ENCODE results near the gene ESRRB.

DNA sequence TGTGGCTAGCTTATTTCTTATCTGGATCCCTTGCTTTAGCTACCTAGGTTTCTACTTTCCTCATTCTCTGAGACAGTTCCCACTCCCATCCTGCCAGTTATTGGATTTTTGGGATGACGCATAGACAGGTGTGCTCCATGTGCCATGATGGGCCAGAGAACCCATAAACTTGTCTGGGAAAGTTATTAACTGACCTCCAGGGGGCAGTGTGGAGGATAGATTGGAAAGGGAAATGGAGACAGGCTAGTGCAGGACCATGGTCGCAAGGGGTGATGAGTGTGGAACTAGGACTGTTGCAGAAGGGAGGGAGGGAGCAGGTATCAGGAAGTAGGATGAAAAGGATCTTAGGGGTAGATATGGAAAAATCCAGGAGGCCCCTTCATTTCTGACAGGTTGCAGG, 80.3 kb downstream of the ESRRB start:
- TF ChIP-seq, protein P1, sequence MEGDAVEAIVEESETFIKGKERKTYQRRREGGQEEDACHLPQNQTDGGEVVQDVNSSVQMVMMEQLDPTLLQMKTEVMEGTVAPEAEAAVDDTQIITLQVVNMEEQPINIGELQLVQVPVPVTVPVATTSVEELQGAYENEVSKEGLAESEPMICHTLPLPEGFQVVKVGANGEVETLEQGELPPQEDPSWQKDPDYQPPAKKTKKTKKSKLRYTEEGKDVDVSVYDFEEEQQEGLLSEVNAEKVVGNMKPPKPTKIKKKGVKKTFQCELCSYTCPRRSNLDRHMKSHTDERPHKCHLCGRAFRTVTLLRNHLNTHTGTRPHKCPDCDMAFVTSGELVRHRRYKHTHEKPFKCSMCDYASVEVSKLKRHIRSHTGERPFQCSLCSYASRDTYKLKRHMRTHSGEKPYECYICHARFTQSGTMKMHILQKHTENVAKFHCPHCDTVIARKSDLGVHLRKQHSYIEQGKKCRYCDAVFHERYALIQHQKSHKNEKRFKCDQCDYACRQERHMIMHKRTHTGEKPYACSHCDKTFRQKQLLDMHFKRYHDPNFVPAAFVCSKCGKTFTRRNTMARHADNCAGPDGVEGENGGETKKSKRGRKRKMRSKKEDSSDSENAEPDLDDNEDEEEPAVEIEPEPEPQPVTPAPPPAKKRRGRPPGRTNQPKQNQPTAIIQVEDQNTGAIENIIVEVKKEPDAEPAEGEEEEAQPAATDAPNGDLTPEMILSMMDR (IDR thresholded peaks at IDR 0.05; ENCODE audit: low read depth, low read length) = peak; percentile 50
- no peak for TF ChIP-seq POLR2A (IDR thresholded peaks at IDR 0.05; ENCODE audit: extremely low read depth, insufficient read length)
- TF ChIP-seq, protein P2, sequence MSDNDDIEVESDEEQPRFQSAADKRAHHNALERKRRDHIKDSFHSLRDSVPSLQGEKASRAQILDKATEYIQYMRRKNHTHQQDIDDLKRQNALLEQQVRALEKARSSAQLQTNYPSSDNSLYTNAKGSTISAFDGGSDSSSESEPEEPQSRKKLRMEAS (IDR thresholded peaks at IDR 0.05; ENCODE audit: low read depth, low read length) = no peak; the same call in 1 of the 2 replicates
